Spleen (tissue), 7 donors: Measurements from ENCODE around the gene SLC36A4.

Experiments used
- CTCF ChIP-seq, 11 experiments: fragments of 200-600 bp in 7 of 11; fragments of 450-650 bp in 4 of 11; sonication (generic) in 4 of 11; IDR thresholded peaks in 8 of 11; conservative IDR thresholded peaks in 3 of 11; 1 replicate in 7 of 11; 2 replicates in 4 of 11; pipeline versions ENCODE4 v1.4.0 to v1.8.0; 2016 to 2021; ENCODE audit warnings: antibody characterized with exemption in 11 of 11, inconsistent platforms in 4 of 11, mild to moderate bottlenecking in 1 of 11
- POLR2A ChIP-seq, 3 donors: fragments of 450-650 bp; IDR thresholded peaks; one replicate each; pipeline ENCODE4 v1.5.1; 2017; ENCODE audit warnings: antibody characterized with exemption in 3 of 3, mild to moderate bottlenecking in 1 of 3
- donor health status: DM: no; HTN: no; CAD: no; lungs with moderate emphysema.
- donor health status: DM: no; HTN: no; CAD: no.
- donor health status: DM: no; HTN: no; CAD: no.

GRCh38 chr11:93143800-93144199 is 54.0 kb downstream of the SLC36A4 start:
- TF ChIP-seq CTCF (IDR thresholded peaks at IDR 0.05 in 8 of 11, conservative IDR thresholded peaks at IDR 0.05 in 3 of 11) (no peak), POLR2A (IDR thresholded peaks at IDR 0.05) (no peak)
